Activated CD8-positive, alpha-beta memory T cell treated with anti-CD3 and anti-CD28 coated beads for 48 hours (primary cell): ENCODE results near the gene RELCH.
"Not testable (repeated sequence)": the region's sequence is repeated elsewhere in the genome, so short reads cannot be mapped to it uniquely, and the experiment has no call there.

Experiments used
- DNase-seq, 3 experiments: peaks; one replicate each; pipeline ENCODE4 v3.0.0-alpha.2; 2020; ENCODE audit warnings: low read depth in 2 of 3, low spot score in 2 of 3

The RELCH gene

GRCh38 chr18:62186774-62187542 is at the start of gene RELCH, which contains the start of gene PIGN:
RELCH (plus strand) TSS chr18:62187255; CDS start chr18:62187506, 251 bp downstream.
PIGN (minus strand) TSS chr18:62187056; CDS start chr18:62161353, 25,703 bp downstream.
- DNase-seq: peak; percentile 64 to 85 (median 83)

GRCh38 chr18:62138461-62139235 is 48.4 kb upstream of the RELCH start:
- no peak for DNase-seq

GRCh38 chr18:62140259-62140658 is 46.8 kb upstream of the RELCH start:
- no peak for DNase-seq

GRCh38 chr18:62144338-62144737 is 42.7 kb upstream of the RELCH start:
- no peak for DNase-seq

- DNase-seq: no peak
Measured at GRCh38 chr18:62151068-62151771, 35.8 kb upstream of the RELCH start.

- DNase-seq: no peak
Measured at GRCh38 chr18:62152844-62153243, 34.2 kb upstream of the RELCH start.

- no peak for DNase-seq
Measured at GRCh38 chr18:62157843-62158242, 29.2 kb upstream of the RELCH start.

GRCh38 chr18:62164310-62164709 is 22.7 kb upstream of the RELCH start:
- no peak for DNase-seq

- DNase-seq: no peak
Measured at GRCh38 chr18:62164855-62165487, 22.1 kb upstream of the RELCH start.

- no peak for DNase-seq
Measured at GRCh38 chr18:62165583-62165982, 21.5 kb upstream of the RELCH start.

- not testable (repeated sequence) for DNase-seq
Measured at GRCh38 chr18:62166524-62166923, 20.5 kb upstream of the RELCH start.

GRCh38 chr18:62170857-62171256 is 16.2 kb upstream of the RELCH start:
- no peak for DNase-seq

- no peak for DNase-seq
Measured at GRCh38 chr18:62172298-62172697, 14.8 kb upstream of the RELCH start.

GRCh38 chr18:62175521-62175920 is 11.5 kb upstream of the RELCH start:
- no peak for DNase-seq

GRCh38 chr18:62177271-62177670 is 9.8 kb upstream of the RELCH start:
- no peak for DNase-seq

GRCh38 chr18:62179213-62179612 is 7.8 kb upstream of the RELCH start:
- no peak for DNase-seq

GRCh38 chr18:62182220-62182619 is 4.8 kb upstream of the RELCH start:
- no peak for DNase-seq

GRCh38 chr18:62183578-62184195 is 3.4 kb upstream of the RELCH start:
- no peak for DNase-seq

GRCh38 chr18:62186499-62186773 is 619 bp upstream of the RELCH start:
- no peak for DNase-seq

GRCh38 chr18:62187543-62188510 is 772 bp downstream of the RELCH start:
- peak in 1 of 3 experiments; percentile 10 for DNase-seq
